Adrenal gland (tissue), 12 donors: ENCODE measurements around the gene ELOVL6. TPM values are rescaled to one million over a fixed set of nuclear protein-coding genes. Genes with fewer than 3 reads are reported as not detected.
A peak's percentile ranks its signal among the peaks of the same experiment; 100 is the strongest.

ENCODE experiments used
- DNase-seq, 7 donors: peaks; one replicate each; pipeline ENCODE4 v3.0.0-alpha.2; 2019 to 2020
- H3K27ac ChIP-seq, 5 donors: fragments of 200-600 bp; sonication (generic) in 4 of 5; 1 replicate in 3 of 5; 2 replicates in 2 of 5; pipeline versions ENCODE4 v1.5.1 to v1.8.0; 2016 to 2020; ENCODE audit warnings: mild to moderate bottlenecking in 1 of 5
- H3K27me3 ChIP-seq: fragments of 200-600 bp; 2 replicates; pipeline ENCODE4 v1.8.0; 2021
- H3K36me3 ChIP-seq, 2 donors: fragments of 200-600 bp; replicated peaks in 1 of 2; 1 replicate in 1 of 2; 2 replicates in 1 of 2; pipeline versions ENCODE4 v1.5.1 to v1.8.0; 2018 to 2022
- H3K4me1 ChIP-seq, 2 donors: fragments of 200-600 bp; replicated peaks in 1 of 2; 1 replicate in 1 of 2; 2 replicates in 1 of 2; pipeline versions ENCODE4 v1.5.1 to v1.8.0; 2018 to 2021
- H3K4me3 ChIP-seq, 4 donors: fragments of 200-600 bp; sonication (generic) in 3 of 4; one replicate each; pipeline ENCODE4 v1.5.1; 2016 to 2018
- H3K9me3 ChIP-seq, 3 donors: fragments of 200-600 bp; sonication (generic) in 1 of 3; replicated peaks in 1 of 3; 1 replicate in 2 of 3; 2 replicates in 1 of 3; pipeline versions ENCODE4 v1.5.1 to v1.8.0; 2016 to 2021
- CTCF ChIP-seq, 6 experiments: fragments of 450-650 bp in 4 of 6; fragments of 200-600 bp in 2 of 6; sonication (generic) in 1 of 6; IDR thresholded peaks; 1 replicate in 5 of 6; 2 replicates in 1 of 6; pipeline versions ENCODE4 v1.5.1 to v1.8.0; 2016 to 2021; ENCODE audit warnings: antibody characterized with exemption in 6 of 6, mild to moderate bottlenecking in 2 of 6, moderate library complexity in 1 of 6
- POLR2A ChIP-seq, 2 donors: fragments of 450-650 bp; IDR thresholded peaks; one replicate each; pipeline ENCODE4 v1.6.1; 2017; ENCODE audit warnings: antibody characterized with exemption in 2 of 2, mild to moderate bottlenecking in 2 of 2, moderate library complexity in 1 of 2
- WGBS, 4 donors: extraction: QIAGEN DNeasy Blood & Tissue Kit in 2 of 4; methylation state at CpG; one replicate each; pipeline versions ENCODE4 v1.1.5 to v1.1.7; 2013 to 2017; 5-methylcytosine and 5-hydroxymethylcytosine counted together
- intact Hi-C, 2 donors: fragments of 100-400 bp; cut with DNase I; formaldehyde crosslinking; loops; one replicate each; pipeline versions ENCODE4 v1.14.1 to v1.15.0; 2022 to 2023
- polyA plus RNA-seq, 3 donors: library from polyadenylated mRNA; stranded (reverse); fragments of 200-250 nt in 2 of 3; fragments of 350-450 nt in 1 of 3; fragmentation: Illumina TruSeq in 1 of 3; extraction: RNeasy Lipid Tissue Mini Kit (QIAGEN cat#74804) in 1 of 3; gene quantifications; one replicate each; pipeline ENCODE4 v1.2.3, GENCODE V29; 2013 to 2014
- total RNA-seq, 9 donors: library from RNA; depleted of rRNA in 4 of 9; stranded (reverse); fragments of >200 nt in 4 of 9; fragments of 120-200 nt in 1 of 9; fragmentation: NEBNext Ultra II Directional in 1 of 9; extraction: Animal tissue kit (Norgen Biotek cat#: 25700) in 1 of 9; gene quantifications; one replicate each; pipeline versions ENCODE4 v1.1.0 to v1.2.4, GENCODE V29; 2013 to 2023
- donor health status: healthy with polysubstance abuse.
- donor health status: Bipolar disorder and iron deficiency.
- donor health status: DM: yes; HTN: yes; CAD: no.
- donor health status: DM: no; HTN: no; CAD: no.
- donor health status: DM: no; HTN: no; CAD: no.
- donor health status: DM: yes; HTN: yes; CAD: no.

Gene ELOVL6
- total and polyA plus RNA-seq, 12 donors, result 2.8 to 68.2 (median 16.4) TPM

GRCh38 chr4:110202024-110202423, 3.6 kb upstream of the ELOVL6 start:
- DNase-seq, result no peak
- intact Hi-C loops, result loop anchor here in 1 of 2 donors (10.0 kb wide), 1 partner anchor 707 kb away; no protein-coding TSS in a partner anchor
- Histone ChIP-seq H3K9me3 (no peaks in the 10 kb centered on the region), H3K27me3 (no peaks in the 10 kb centered on the region), H3K36me3 (no peaks in the 10 kb centered on the region), H3K4me3 (no peak overlapping the region), H3K4me1 (peaks cover 0 to 7% of the 10 kb centered on the region in 2 donors), H3K27ac (no peak overlapping the region)
- TF ChIP-seq POLR2A (IDR thresholded peaks at IDR 0.05) (no peak), CTCF (IDR thresholded peaks at IDR 0.05) (no peak)
- WGBS, 4 donors, result 52 to 68% (median 64%) methylated on average over 3 of the region's 3 CpGs

- no peak for TF ChIP-seq POLR2A (IDR thresholded peaks at IDR 0.05)
- no peak for TF ChIP-seq CTCF (IDR thresholded peaks at IDR 0.05)
- Histone ChIP-seq H3K9me3 (no peaks in the 10 kb centered on the region), H3K4me1 (peaks cover 0 to 7% of the 10 kb centered on the region in 2 donors), H3K36me3 (no peaks in the 10 kb centered on the region), H3K4me3 (no peak overlapping the region), H3K27ac (no peak overlapping the region), H3K27me3 (no peaks in the 10 kb centered on the region)
- DNase-seq, result no peak
- intact Hi-C loops, result loop anchor here in 1 of 2 donors (10.0 kb wide), 1 partner anchor 707 kb away; no protein-coding TSS in a partner anchor
- 58 to 76% (median 72%) methylated on average over 2 of the region's 2 CpGs for WGBS, 4 donors
These were observed 3.1 kb upstream of the ELOVL6 start for GRCh38 chr4:110201502-110201901.

GRCh38 chr4:110200689-110201088, 2.3 kb upstream of the ELOVL6 start:
- intact Hi-C loops, result loop anchor here in 1 of 2 donors (10.0 kb wide), 1 partner anchor 706 kb away; no protein-coding TSS in a partner anchor
- WGBS, 4 donors, result 63 to 76% (median 70%) methylated on average over 2 of the region's 2 CpGs
- Histone ChIP-seq H3K9me3 (no peaks in the 10 kb centered on the region), H3K4me1 (peaks cover 3 to 10% of the 10 kb centered on the region in 2 donors), H3K27ac (no peak overlapping the region), H3K27me3 (no peaks in the 10 kb centered on the region), H3K36me3 (no peaks in the 10 kb centered on the region), H3K4me3 (no peak overlapping the region)
- TF ChIP-seq CTCF (IDR thresholded peaks at IDR 0.05) (no peak), POLR2A (IDR thresholded peaks at IDR 0.05) (no peak)
- no peak for DNase-seq

GRCh38 chr4:110198049-110198434, 373 bp downstream of the ELOVL6 start:
- DNase-seq, result peak in 4 of 7 donors; percentile 17 to 28 (median 24)
- Histone ChIP-seq H3K27ac (peak overlapping the region in 3 of 5 donors; percentile 47 to 90 (median 87)), H3K9me3 (no peaks in the 10 kb centered on the region), H3K4me1 (peaks cover 12 to 15% of the 10 kb centered on the region in 2 donors), H3K36me3 (no peaks in the 10 kb centered on the region), H3K4me3 (peak overlapping the region; percentile 63 to 97 (median 84)), H3K27me3 (no peaks in the 10 kb centered on the region)
- WGBS, 4 donors, result 0 to 1% (median 0%) methylated on average over 4 to 24 of the region's 24 CpGs
- no peak for TF ChIP-seq POLR2A (IDR thresholded peaks at IDR 0.05)
- no peak for TF ChIP-seq CTCF (IDR thresholded peaks at IDR 0.05)
- intact Hi-C loops, result no loop called here
